Measurements from ENCODE around the gene SLC25A25.

GRCh38 chr9:128146591-128147120 lies 78.6 kb downstream of the SLC25A25 start:
- TF ChIP-seq CTCF (IDR thresholded peaks at IDR 0.05 in 8 of 11, conservative IDR thresholded peaks at IDR 0.05 in 3 of 11) (no peak), POLR2A (IDR thresholded peaks at IDR 0.05) (no peak), POLR2AphosphoS5 (IDR thresholded peaks at IDR 0.05) (no peak)
